Endothelial cell of umbilical vein (primary cell): ENCODE data around the gene EME2. TPM values are rescaled to one million over a fixed set of nuclear protein-coding genes. Genes with fewer than 3 reads are reported as not detected.

Source experiments
- BruUV-seq: library from RNA; stranded (reverse); fragments of 400-500 nt; replicated peaks from 2 replicates; lab custom pipeline; 2021; lab: Mats Ljungman, UMichigan
- CTCF ChIA-PET: fragments of 300-600, 350-600 bp; sonication (Branson Sonifier 250); formaldehyde crosslinking; loops from one replicate; lab custom pipeline; 2021; ENCODE audit warnings: antibody characterized with exemption, inconsistent platforms; lab: Charles Lee
- POLR2A ChIA-PET: fragments of 300-600, 350-600 bp; sonication (Branson Sonifier 250); formaldehyde crosslinking; loops from one replicate; lab custom pipeline; 2021; ENCODE audit warnings: antibody characterized with exemption, inconsistent platforms; lab: Charles Lee
- DNase-seq: peaks from one replicate; pipeline ENCODE4 v3.0.0-alpha.2; 2011; ENCODE audit warnings: low read depth, low spot score
- FAIRE-seq: peaks from 2 replicates; lab custom pipeline; 2011; peaks lifted over from hg19 to GRCh38; lab: Jason Lieb, UNC
- H2AFZ ChIP-seq: 2 replicates; pipeline ENCODE4 v1.6.0; 2012; ENCODE audit warnings: low read depth, low read length, control low read depth, inconsistent platforms
- H3K27ac ChIP-seq: 2 replicates; pipeline ENCODE4 v1.5.1; 2011; ENCODE audit warnings: low read depth, mild to moderate bottlenecking, control low read depth, low read length, moderate library complexity; ENCODE audit not compliant: insufficient read depth
- H3K27me3 ChIP-seq, 2 experiments: 2 replicates each; pipeline versions ENCODE4 v1.6.0 to v1.6.1; 2011; ENCODE audit warnings: low read length in 2 of 2, mixed read lengths in 1 of 2; ENCODE audit not compliant: control insufficient read depth in 2 of 2, insufficient read depth in 2 of 2
- H3K36me3 ChIP-seq, 2 experiments: 2 replicates in 1 of 2; 3 replicates in 1 of 2; pipeline ENCODE4 v1.5.1; 2011; ENCODE audit warnings: low read length in 2 of 2, mild to moderate bottlenecking in 1 of 2, moderate library complexity in 1 of 2; ENCODE audit not compliant: control insufficient read depth in 2 of 2, insufficient read depth in 2 of 2; ENCODE audit errors: extremely low read depth in 1 of 2
- H3K4me1 ChIP-seq: 3 replicates; pipeline ENCODE4 v1.5.1; 2011; ENCODE audit warnings: mild to moderate bottlenecking, low read length; ENCODE audit not compliant: control insufficient read depth, insufficient read depth; ENCODE audit errors: extremely low read depth
- H3K4me2 ChIP-seq: 2 replicates; pipeline ENCODE4 v1.6.1; 2011; ENCODE audit warnings: low read length, control low read depth, mixed read lengths; ENCODE audit not compliant: insufficient read depth
- H3K4me3 ChIP-seq, 3 experiments: fragments of 200-600 bp in 1 of 3; sonication (generic), shearing (Covaris generic) in 1 of 3; replicated peaks in 1 of 3; 2 replicates each; pipeline ENCODE4 v1.5.1; 2011 to 2016; ENCODE audit warnings: control low read depth in 3 of 3, low read length in 3 of 3, mild to moderate bottlenecking in 2 of 3, inconsistent platforms in 1 of 3, low read depth in 1 of 3, moderate library complexity in 1 of 3; ENCODE audit not compliant: insufficient read depth in 1 of 3
- H3K79me2 ChIP-seq: 2 replicates; pipeline ENCODE4 v1.6.0; 2012; ENCODE audit warnings: low read length, inconsistent platforms; ENCODE audit not compliant: control insufficient read depth, insufficient read depth
- H3K9ac ChIP-seq: replicated peaks from 2 replicates; pipeline ENCODE3; 2011; ENCODE audit warnings: low read length, control low read depth; ENCODE audit not compliant: insufficient read depth; ENCODE audit errors: extremely low read depth
- H3K9me1 ChIP-seq: replicated peaks from 3 replicates; pipeline ENCODE4 v1.6.0; 2011; ENCODE audit warnings: mild to moderate bottlenecking, low read length; ENCODE audit not compliant: control insufficient read depth, insufficient read depth; ENCODE audit errors: extremely low read depth
- H3K9me3 ChIP-seq: replicated peaks from 2 replicates; pipeline ENCODE4 v1.5.1; 2012; ENCODE audit warnings: low read length, inconsistent platforms; ENCODE audit not compliant: control insufficient read depth, insufficient read depth
- H4K20me1 ChIP-seq: replicated peaks from 2 replicates; pipeline ENCODE3; 2011; ENCODE audit warnings: mild to moderate bottlenecking, low read length; ENCODE audit not compliant: control insufficient read depth, insufficient read depth; ENCODE audit errors: extremely low read depth
- CTCF ChIP-seq, 2 donors: IDR thresholded peaks; 1 replicate in 1 of 2; 2 replicates in 1 of 2; pipeline ENCODE4 v1.5.1; 2011; ENCODE audit warnings: low read length in 2 of 2, mild to moderate bottlenecking in 2 of 2, moderate library complexity in 2 of 2, control low read depth in 1 of 2, inconsistent platforms in 1 of 2, low read depth in 1 of 2; ENCODE audit not compliant: insufficient read depth in 1 of 2; ENCODE audit errors: extremely low read depth in 1 of 2
- EZH2 ChIP-seq: IDR thresholded peaks from 2 replicates; pipeline ENCODE4 v1.6.1; 2012; ENCODE audit warnings: borderline replicate concordance, low read depth, mild to moderate bottlenecking, moderate library complexity, low read length, inconsistent platforms; ENCODE audit not compliant: severe bottlenecking
- FOS ChIP-seq: IDR thresholded peaks from 2 replicates; pipeline ENCODE4 v1.6.1; 2011; ENCODE audit warnings: mild to moderate bottlenecking, low read length, moderate library complexity, borderline replicate concordance; ENCODE audit not compliant: insufficient read depth
- GATA2 ChIP-seq: IDR thresholded peaks from 2 replicates; pipeline ENCODE4 v1.7.0; 2011; ENCODE audit warnings: low read depth, mild to moderate bottlenecking, moderate library complexity, mixed read lengths, low read length; ENCODE audit not compliant: insufficient read length, insufficient read depth
- JUN ChIP-seq: IDR thresholded peaks from 2 replicates; pipeline ENCODE4 v1.6.1; 2011; ENCODE audit warnings: borderline replicate concordance, low read depth; ENCODE audit not compliant: insufficient read length, insufficient read depth
- MAX ChIP-seq: IDR thresholded peaks from 2 replicates; pipeline ENCODE4 v1.6.1; 2011; ENCODE audit not compliant: insufficient read depth, insufficient read length
- MYC ChIP-seq: IDR thresholded peaks from one replicate; pipeline ENCODE4 v1.6.1; 2011; ENCODE audit warnings: mild to moderate bottlenecking, low read depth, low read length
- POLR2A ChIP-seq: IDR thresholded peaks from 2 replicates; pipeline ENCODE4 v1.6.1; 2012; ENCODE audit warnings: low read depth, mild to moderate bottlenecking, control low read depth, low read length
- POLR2AphosphoS5 ChIP-seq: IDR thresholded peaks from 2 replicates; pipeline ENCODE4 v1.6.1; 2012; ENCODE audit warnings: low read depth, mild to moderate bottlenecking, control low read depth, low read length, moderate library complexity; ENCODE audit not compliant: insufficient read depth
- dilution Hi-C: fragments of 300-500 bp; cut with MboI; formaldehyde crosslinking; loops from one replicate; pipeline ENCODE4 v1.15.0; 2019; ENCODE audit warnings: low sequenced_read_pairs; ENCODE audit not compliant: extremely low pct_ligation_motif_present
- intact Hi-C: fragments of 100-400 bp; cut with micrococcal nuclease; formaldehyde crosslinking; loops from one replicate; pipeline ENCODE4 v1.10.0; 2022
- polyA plus RNA-seq, 4 experiments: library from polyadenylated mRNA; depleted of rRNA in 3 of 4; stranded (reverse) in 3 of 4; unstranded in 1 of 4; fragments of >200 nt; gene quantifications; 2 replicates each; pipeline versions ENCODE4 v1.2.1 to v1.2.3, GENCODE V29; 2011 to 2012; ENCODE audit warnings: missing spikeins in 1 of 4
- total RNA-seq: library from RNA; stranded (reverse); gene quantifications from 2 replicates; pipeline ENCODE4 v1.2.3, GENCODE V29; 2021

The EME2 gene
- total and polyA plus RNA-seq, 2 donors (not counting 3 experiments of a cell fraction or from before 2014, with no cell fraction given), result 9.7 to 21.4 TPM

- TF ChIP-seq FOS (no peak), CTCF (IDR thresholded peaks at IDR 0.05; ENCODE audit: extremely low read depth in 1 of 2, insufficient read depth in 1 of 2, low read depth in 1 of 2, low read length in 2 of 2) (no peak), POLR2AphosphoS5 (no peak), MAX (no peak), GATA2 (no peak), EZH2 (no peak), POLR2A (no peak), MYC (no peak), JUN (no peak)
- Histone ChIP-seq H3K4me1 (peaks cover 6% of the 10 kb centered on the region), H3K79me2 (no peaks in the 10 kb centered on the region), H3K36me3 (peaks cover 5 to 46% of the 10 kb centered on the region in 2 experiments), H3K4me2 (no peak overlapping the region), H3K9me3 (no peaks in the 10 kb centered on the region), H3K4me3 (no peak overlapping the region), H2AFZ (no peak overlapping the region), H4K20me1 (no peaks in the 10 kb centered on the region), H3K9ac (no peak overlapping the region), H3K27me3 (no peaks in the 10 kb centered on the region), H3K9me1 (no peaks in the 10 kb centered on the region), H3K27ac (no peak overlapping the region)
- FAIRE-seq (no peak), DNase-seq (no peak)
- BruUV-seq, result TSS peak; percentile 9
- POLR2A ChIA-PET, result no interaction called here
- intact Hi-C loops, result no loop called here
- CTCF ChIA-PET, result no interaction called here
- dilution Hi-C loops, result no loop called here
Measured at GRCh38 chr16:1766231-1766630, 6.4 kb upstream of the EME2 start.
